CD14-positive monocyte (primary cell): Measurements from ENCODE around the gene MAD1L1. TPM values are rescaled to one million over a fixed set of nuclear protein-coding genes. Genes with fewer than 3 reads are reported as not detected.

Source experiments
- DNase-seq, 3 donors: peaks; one replicate each; pipeline ENCODE4 v3.0.0-alpha.2; 2011 to 2022
- H2AFZ ChIP-seq: 2 replicates; pipeline ENCODE4 v1.6.0; 2012; ENCODE audit warnings: mild to moderate bottlenecking, low read depth, low read length, inconsistent platforms; ENCODE audit not compliant: insufficient read depth, poor library complexity, severe bottlenecking
- H3K27ac ChIP-seq, 2 donors: 1 replicate in 1 of 2; 2 replicates in 1 of 2; pipeline ENCODE4 v1.5.1; 2012 to 2013; ENCODE audit warnings: low read length in 2 of 2, control low read depth in 1 of 2, inconsistent platforms in 1 of 2, low read depth in 1 of 2, mild to moderate bottlenecking in 1 of 2
- H3K27me3 ChIP-seq, 2 donors: one replicate each; pipeline versions ENCODE4 v1.6.0 to v1.6.1; 2011 to 2013; ENCODE audit warnings: low read length in 2 of 2; ENCODE audit not compliant: control insufficient read depth in 2 of 2, insufficient read depth in 2 of 2
- H3K36me3 ChIP-seq, 2 donors: replicated peaks in 1 of 2; 1 replicate in 1 of 2; 2 replicates in 1 of 2; pipeline versions ENCODE4 v1.5.1 to v1.6.1; 2012 to 2013; ENCODE audit warnings: low read length in 2 of 2, control low read depth in 1 of 2, inconsistent platforms in 1 of 2, mild to moderate bottlenecking in 1 of 2; ENCODE audit not compliant: insufficient read depth in 2 of 2, control insufficient read depth in 1 of 2
- H3K4me1 ChIP-seq, 2 donors: 1 replicate in 1 of 2; 2 replicates in 1 of 2; pipeline versions ENCODE4 v1.5.1 to v1.6.1; 2012 to 2013; ENCODE audit warnings: low read length in 2 of 2, control low read depth in 1 of 2, inconsistent platforms in 1 of 2, mild to moderate bottlenecking in 1 of 2, moderate library complexity in 1 of 2; ENCODE audit not compliant: insufficient read depth in 2 of 2, control insufficient read depth in 1 of 2
- H3K4me2 ChIP-seq: replicated peaks from 2 replicates; pipeline ENCODE3; 2012; ENCODE audit warnings: low read length, moderate library complexity, mild to moderate bottlenecking; ENCODE audit not compliant: poor library complexity, severe bottlenecking; ENCODE audit errors: extremely low read depth
- H3K4me3 ChIP-seq, 3 experiments: fragments of 200-600 bp in 1 of 3; sonication (generic) in 1 of 3; replicated peaks in 1 of 3; 1 replicate in 2 of 3; 2 replicates in 1 of 3; pipeline ENCODE4 v1.5.1; 2011 to 2013; ENCODE audit warnings: low read length in 3 of 3, mild to moderate bottlenecking in 3 of 3, control low read depth in 2 of 3, low read depth in 2 of 3, inconsistent platforms in 1 of 3, moderate library complexity in 1 of 3
- H3K79me2 ChIP-seq: 2 replicates; pipeline ENCODE4 v1.6.0; 2012; ENCODE audit warnings: mild to moderate bottlenecking, control low read depth, inconsistent platforms, low read length, moderate library complexity; ENCODE audit not compliant: insufficient read depth
- H3K9ac ChIP-seq: 2 replicates; pipeline ENCODE4 v1.6.0; 2017; ENCODE audit warnings: low read length, mild to moderate bottlenecking; ENCODE audit not compliant: insufficient read depth, poor library complexity, severe bottlenecking
- H3K9me3 ChIP-seq, 2 donors: replicated peaks in 1 of 2; 1 replicate in 1 of 2; 2 replicates in 1 of 2; pipeline versions ENCODE4 v1.5.1 to v1.6.1; 2012 to 2013; ENCODE audit warnings: low read length in 2 of 2, control low read depth in 1 of 2; ENCODE audit not compliant: control insufficient read depth in 1 of 2, insufficient read depth in 1 of 2
- H4K20me1 ChIP-seq: 2 replicates; pipeline ENCODE4 v1.6.0; 2012; ENCODE audit warnings: mild to moderate bottlenecking, low read length, control low read depth, moderate library complexity; ENCODE audit not compliant: insufficient read depth
- H3K27ac Mint-ChIP-seq, 7 donors: one replicate each; pipeline ENCODE4 v1.8.0; 2020; ENCODE audit warnings: mild to moderate bottlenecking in 7 of 7, mixed read lengths in 7 of 7, moderate library complexity in 6 of 7, inconsistent platforms in 2 of 7
- H3K27me3 Mint-ChIP-seq, 3 donors: one replicate each; pipeline ENCODE4 v1.8.0; 2021 to 2022; ENCODE audit warnings: low read depth in 3 of 3, mild to moderate bottlenecking in 3 of 3, mixed read lengths in 3 of 3, moderate library complexity in 3 of 3, inconsistent platforms in 1 of 3
- H3K36me3 Mint-ChIP-seq, 2 donors: one replicate each; pipeline ENCODE4 v1.8.0; 2020; ENCODE audit warnings: mixed read lengths in 2 of 2, inconsistent platforms in 1 of 2, mild to moderate bottlenecking in 1 of 2
- H3K4me1 Mint-ChIP-seq: one replicate; pipeline ENCODE4 v1.8.0; 2020; ENCODE audit warnings: mild to moderate bottlenecking, mixed read lengths
- H3K4me3 Mint-ChIP-seq, 2 donors: one replicate each; pipeline ENCODE4 v1.8.0; 2020; ENCODE audit warnings: mild to moderate bottlenecking in 2 of 2, mixed read lengths in 2 of 2, moderate library complexity in 1 of 2
- H3K9me3 Mint-ChIP-seq, 7 donors: one replicate each; pipeline ENCODE4 v1.8.0; 2020 to 2022; ENCODE audit warnings: mixed read lengths in 7 of 7, mild to moderate bottlenecking in 6 of 7, moderate library complexity in 6 of 7, inconsistent platforms in 2 of 7
- WGBS: methylation state at CpG from one replicate; pipeline ENCODE4 v1.1.5; 2013; ENCODE audit warnings: missing lambda C conversion rate; ENCODE audit not compliant: insufficient coverage; 5-methylcytosine and 5-hydroxymethylcytosine counted together
- intact Hi-C, 2 donors: fragments of 100-400 bp; cut with micrococcal nuclease; formaldehyde crosslinking; loops; one replicate each; pipeline versions ENCODE4 v1.15.0 to v1.15.1; 2023
- polyA plus RNA-seq, 3 donors: library from polyadenylated mRNA; depleted of rRNA in 1 of 3; unstranded in 2 of 3; stranded (reverse) in 1 of 3; fragments of 300-500 nt in 2 of 3; fragments of >200 nt in 1 of 3; fragmentation: Illumina TruSeq in 2 of 3; gene quantifications; 1 replicate in 2 of 3; 2 replicates in 1 of 3; pipeline ENCODE4 v1.2.3, GENCODE V29; 2012 to 2021
- TF ChIP-seq, protein P1 (sequence below): fragments of 200-600 bp; IDR thresholded peaks from one replicate; pipeline ENCODE4 v1.8.0; 2022; ENCODE audit warnings: antibody characterized with exemption, mild to moderate bottlenecking

Gene MAD1L1
- polyA plus RNA-seq, 3 donors, result 22.0 to 39.4 (median 33.2) TPM

DNA sequence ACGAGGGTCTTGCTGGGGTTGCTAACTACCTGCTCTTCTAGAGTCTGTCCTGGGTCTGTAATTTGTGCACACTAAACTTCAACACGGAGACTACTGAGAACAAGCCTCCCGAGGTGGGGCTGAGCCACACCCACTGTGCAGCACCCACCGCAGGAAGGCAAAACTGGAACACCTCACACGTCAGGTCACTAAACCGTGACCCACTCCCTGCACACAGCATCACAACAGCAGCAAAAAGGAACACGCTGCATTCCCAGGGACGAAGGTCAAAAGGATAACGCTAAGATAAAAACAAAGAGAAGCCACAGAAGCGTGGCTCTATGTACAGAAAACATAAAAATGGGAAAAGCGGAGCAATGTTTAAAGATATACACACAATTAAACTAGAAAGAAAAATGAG is 170.1 kb downstream of the MAD1L1 start:
- no peaks in the 10 kb centered on the region for H3K79me2 ChIP-seq
- no peaks in the 10 kb centered on the region for H4K20me1 ChIP-seq
- H3K4me1 ChIP-seq, result peaks cover 12 to 21% of the 10 kb centered on the region in 2 donors
- H3K36me3 ChIP-seq, result peaks cover 4 to 24% of the 10 kb centered on the region in 2 donors
- TF ChIP-seq, protein P1, sequence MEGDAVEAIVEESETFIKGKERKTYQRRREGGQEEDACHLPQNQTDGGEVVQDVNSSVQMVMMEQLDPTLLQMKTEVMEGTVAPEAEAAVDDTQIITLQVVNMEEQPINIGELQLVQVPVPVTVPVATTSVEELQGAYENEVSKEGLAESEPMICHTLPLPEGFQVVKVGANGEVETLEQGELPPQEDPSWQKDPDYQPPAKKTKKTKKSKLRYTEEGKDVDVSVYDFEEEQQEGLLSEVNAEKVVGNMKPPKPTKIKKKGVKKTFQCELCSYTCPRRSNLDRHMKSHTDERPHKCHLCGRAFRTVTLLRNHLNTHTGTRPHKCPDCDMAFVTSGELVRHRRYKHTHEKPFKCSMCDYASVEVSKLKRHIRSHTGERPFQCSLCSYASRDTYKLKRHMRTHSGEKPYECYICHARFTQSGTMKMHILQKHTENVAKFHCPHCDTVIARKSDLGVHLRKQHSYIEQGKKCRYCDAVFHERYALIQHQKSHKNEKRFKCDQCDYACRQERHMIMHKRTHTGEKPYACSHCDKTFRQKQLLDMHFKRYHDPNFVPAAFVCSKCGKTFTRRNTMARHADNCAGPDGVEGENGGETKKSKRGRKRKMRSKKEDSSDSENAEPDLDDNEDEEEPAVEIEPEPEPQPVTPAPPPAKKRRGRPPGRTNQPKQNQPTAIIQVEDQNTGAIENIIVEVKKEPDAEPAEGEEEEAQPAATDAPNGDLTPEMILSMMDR, result no peak
- H3K9me3 Mint-ChIP-seq, result peaks cover 10 to 15% (median 13%) of the 10 kb centered on the region in 7 donors
- H3K4me1 Mint-ChIP-seq, result peaks cover 25% of the 10 kb centered on the region
- peak overlapping the region in 2 of 7 donors; percentile 27 to 51 for H3K27ac Mint-ChIP-seq
- no peaks in the 10 kb centered on the region for H3K27me3 ChIP-seq
- intact Hi-C loops, result no loop called here
- no peak overlapping the region for H3K4me3 ChIP-seq
- no peak for DNase-seq
- H3K27me3 Mint-ChIP-seq, result peaks cover 1 to 6% (median 4%) of the 10 kb centered on the region in 3 donors
- H2AFZ ChIP-seq, result no peak overlapping the region
- peaks cover 25 to 45% of the 10 kb centered on the region in 2 donors for H3K36me3 Mint-ChIP-seq
- H3K9me3 ChIP-seq, result peaks cover 10 to 14% of the 10 kb centered on the region in 2 donors
- 91% methylated on average over 6 of the region's 11 CpGs for WGBS
- no peak overlapping the region for H3K4me3 Mint-ChIP-seq
- H3K4me2 ChIP-seq, result no peak overlapping the region
- H3K9ac ChIP-seq, result no peak overlapping the region
- no peak overlapping the region for H3K27ac ChIP-seq

DNA sequence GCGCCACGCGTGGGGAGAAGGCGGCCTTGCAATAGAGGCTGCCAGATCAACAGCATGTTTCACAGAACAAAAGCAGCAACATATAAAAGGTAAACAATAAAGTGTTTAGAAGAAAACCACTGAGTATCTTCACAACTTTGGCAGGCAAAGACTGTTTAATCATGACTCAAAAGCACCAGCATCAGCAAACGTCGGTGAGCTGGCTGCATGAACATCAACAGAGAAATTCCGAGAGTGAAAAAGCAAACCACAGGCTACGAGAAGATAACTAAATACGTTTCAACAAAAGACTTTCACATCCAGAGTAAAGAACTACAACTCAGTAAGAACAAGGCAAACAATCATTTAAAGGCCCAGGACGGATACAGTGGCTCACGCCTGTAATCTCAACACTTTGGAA is 172.0 kb downstream of the MAD1L1 start:
- peaks cover 1 to 8% (median 5%) of the 10 kb centered on the region in 3 donors for H3K27me3 Mint-ChIP-seq
- peaks cover 21 to 48% of the 10 kb centered on the region in 2 donors for H3K36me3 Mint-ChIP-seq
- H3K27ac Mint-ChIP-seq, result no peak overlapping the region
- no peaks in the 10 kb centered on the region for H3K27me3 ChIP-seq
- intact Hi-C loops, result no loop called here
- no peak overlapping the region for H3K4me2 ChIP-seq
- no peak overlapping the region for H3K9ac ChIP-seq
- no peaks in the 10 kb centered on the region for H4K20me1 ChIP-seq
- no peak overlapping the region for H2AFZ ChIP-seq
- no peak for DNase-seq
- H3K9me3 ChIP-seq, result peaks cover 10 to 14% of the 10 kb centered on the region in 2 donors
- H3K4me3 ChIP-seq, result no peak overlapping the region
- peaks cover 12 to 21% of the 10 kb centered on the region in 2 donors for H3K4me1 ChIP-seq
- peaks cover 10 to 15% (median 13%) of the 10 kb centered on the region in 7 donors for H3K9me3 Mint-ChIP-seq
- TF ChIP-seq, protein P1, result no peak
- peaks cover 24% of the 10 kb centered on the region for H3K4me1 Mint-ChIP-seq
- WGBS, result 98% methylated on average over 6 of the region's 11 CpGs
- no peak overlapping the region for H3K27ac ChIP-seq
- peaks cover 0 to 16% of the 10 kb centered on the region in 2 donors for H3K36me3 ChIP-seq
- no peak overlapping the region for H3K4me3 Mint-ChIP-seq
- H3K79me2 ChIP-seq, result no peaks in the 10 kb centered on the region
